HuH-7 (cell line): ENCODE data around the gene MAML3.

Experiments
- DNase-seq: peaks from one replicate; pipeline ENCODE4 v3.0.0; 2011; ENCODE audit warnings: low spot score

Gene MAML3

GRCh38 chr4:140126261-140126660 is 27.7 kb downstream of the MAML3 start:
- no peak for DNase-seq

- no peak for DNase-seq
Observed at GRCh38 chr4:140125374-140125773, 28.6 kb downstream of the MAML3 start.

- DNase-seq: no peak
Observed at GRCh38 chr4:140123666-140124377, 30.2 kb downstream of the MAML3 start.

- DNase-seq: no peak
Observed at GRCh38 chr4:140122891-140123290, 31.1 kb downstream of the MAML3 start.

- DNase-seq: no peak
Observed at GRCh38 chr4:140121646-140122045, 32.3 kb downstream of the MAML3 start.

- DNase-seq: no peak
Observed at GRCh38 chr4:140118931-140119640, 34.9 kb downstream of the MAML3 start.

GRCh38 chr4:140117947-140118346 is 36.0 kb downstream of the MAML3 start:
- DNase-seq: no peak

GRCh38 chr4:140116442-140117104 is 37.4 kb downstream of the MAML3 start:
- DNase-seq: no peak

GRCh38 chr4:140115140-140115539 is 38.8 kb downstream of the MAML3 start:
- no peak for DNase-seq

- no peak for DNase-seq
Observed at GRCh38 chr4:140113653-140114052, 40.3 kb downstream of the MAML3 start.

GRCh38 chr4:140112576-140112975 is 41.4 kb downstream of the MAML3 start:
- DNase-seq: no peak

- no peak for DNase-seq
Observed at GRCh38 chr4:140111256-140111655, 42.7 kb downstream of the MAML3 start.

- peak; percentile 23 for DNase-seq
Observed at GRCh38 chr4:140110542-140111215, 43.3 kb downstream of the MAML3 start.

GRCh38 chr4:140109737-140110136 is 44.2 kb downstream of the MAML3 start:
- no peak for DNase-seq

GRCh38 chr4:140109292-140109691 is 44.7 kb downstream of the MAML3 start:
- no peak for DNase-seq

- DNase-seq: no peak
Observed at GRCh38 chr4:140108713-140109230, 45.2 kb downstream of the MAML3 start.

GRCh38 chr4:140108243-140108642 is 45.7 kb downstream of the MAML3 start:
- no peak for DNase-seq

GRCh38 chr4:140106289-140106844 is 47.6 kb downstream of the MAML3 start:
- DNase-seq: peak; percentile 39

GRCh38 chr4:140105436-140105835 is 48.5 kb downstream of the MAML3 start:
- no peak for DNase-seq

- no peak for DNase-seq
Observed at GRCh38 chr4:140103676-140104075, 50.3 kb downstream of the MAML3 start.

- no peak for DNase-seq
Observed at GRCh38 chr4:140102421-140102820, 51.6 kb downstream of the MAML3 start.

- DNase-seq: no peak
Observed at GRCh38 chr4:140100771-140101170, 53.2 kb downstream of the MAML3 start.
